Epithelial cell of esophagus (primary cell): ENCODE measurements around the gene CCDC88B.

ENCODE experiments used
- DNase-seq: peaks from one replicate; pipeline ENCODE4 v3.0.0; 2010; ENCODE audit warnings: low read depth
- H3K4me3 ChIP-seq: 2 replicates; pipeline ENCODE4 v1.5.1; 2011; ENCODE audit warnings: mild to moderate bottlenecking, low read length, control low read depth
- TF ChIP-seq, protein P1 (sequence below): IDR thresholded peaks from 2 replicates; pipeline ENCODE4 v1.5.1; 2011; ENCODE audit warnings: low read depth, mild to moderate bottlenecking, low read length, control low read depth, inconsistent platforms; ENCODE audit not compliant: insufficient read depth; ENCODE audit errors: missing control alignments

CCDC88B gene

DNA sequence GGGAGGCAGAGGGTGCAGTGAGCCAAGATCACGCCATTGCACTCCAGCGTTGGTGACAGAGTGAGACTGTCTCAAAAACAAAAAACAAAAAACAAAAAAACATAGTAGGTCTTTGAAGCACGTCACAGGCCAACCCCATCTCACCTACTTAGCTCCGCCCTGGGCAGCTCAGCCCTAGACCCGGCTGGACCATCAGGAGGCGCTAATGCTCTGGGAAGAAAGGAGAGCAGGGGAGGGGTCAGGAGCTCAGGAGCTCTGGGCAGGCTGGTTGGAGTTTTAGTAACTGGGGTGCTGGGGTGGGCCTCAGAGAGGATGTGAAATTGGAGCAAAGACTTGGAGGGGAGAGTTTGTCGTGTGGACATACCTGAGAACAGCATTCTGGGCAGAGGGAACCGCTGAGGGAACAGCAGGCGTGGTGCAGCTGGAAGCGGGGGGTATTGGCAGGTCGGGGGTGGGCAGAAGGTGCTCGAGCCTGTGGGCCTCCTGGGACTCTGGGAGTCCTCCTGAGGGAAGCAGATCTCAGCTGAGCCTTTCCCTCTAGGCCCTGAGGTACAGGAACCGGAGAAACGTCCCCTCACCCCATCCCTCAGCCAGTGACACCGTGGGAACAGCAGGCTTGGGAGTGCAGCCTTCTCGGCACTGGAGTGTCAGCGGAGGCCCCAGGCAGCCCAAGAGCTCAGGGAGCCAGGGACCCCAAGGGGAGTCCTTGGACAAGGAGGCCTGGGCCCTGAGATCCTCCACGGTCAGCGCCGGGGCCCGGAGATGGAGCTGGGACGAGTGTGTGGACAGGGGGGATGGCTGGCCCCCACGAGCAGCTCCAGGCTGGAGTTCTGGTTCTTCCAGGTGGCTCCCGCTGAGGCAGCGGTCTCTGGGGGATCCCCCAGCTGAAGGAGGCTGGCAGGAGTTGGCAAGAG lies 16.8 kb downstream of the CCDC88B start:
- H3K4me3 ChIP-seq: no peak overlapping the region
- TF ChIP-seq, protein P1, sequence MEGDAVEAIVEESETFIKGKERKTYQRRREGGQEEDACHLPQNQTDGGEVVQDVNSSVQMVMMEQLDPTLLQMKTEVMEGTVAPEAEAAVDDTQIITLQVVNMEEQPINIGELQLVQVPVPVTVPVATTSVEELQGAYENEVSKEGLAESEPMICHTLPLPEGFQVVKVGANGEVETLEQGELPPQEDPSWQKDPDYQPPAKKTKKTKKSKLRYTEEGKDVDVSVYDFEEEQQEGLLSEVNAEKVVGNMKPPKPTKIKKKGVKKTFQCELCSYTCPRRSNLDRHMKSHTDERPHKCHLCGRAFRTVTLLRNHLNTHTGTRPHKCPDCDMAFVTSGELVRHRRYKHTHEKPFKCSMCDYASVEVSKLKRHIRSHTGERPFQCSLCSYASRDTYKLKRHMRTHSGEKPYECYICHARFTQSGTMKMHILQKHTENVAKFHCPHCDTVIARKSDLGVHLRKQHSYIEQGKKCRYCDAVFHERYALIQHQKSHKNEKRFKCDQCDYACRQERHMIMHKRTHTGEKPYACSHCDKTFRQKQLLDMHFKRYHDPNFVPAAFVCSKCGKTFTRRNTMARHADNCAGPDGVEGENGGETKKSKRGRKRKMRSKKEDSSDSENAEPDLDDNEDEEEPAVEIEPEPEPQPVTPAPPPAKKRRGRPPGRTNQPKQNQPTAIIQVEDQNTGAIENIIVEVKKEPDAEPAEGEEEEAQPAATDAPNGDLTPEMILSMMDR: peak; percentile 50
- DNase-seq: peak; percentile 61

DNA sequence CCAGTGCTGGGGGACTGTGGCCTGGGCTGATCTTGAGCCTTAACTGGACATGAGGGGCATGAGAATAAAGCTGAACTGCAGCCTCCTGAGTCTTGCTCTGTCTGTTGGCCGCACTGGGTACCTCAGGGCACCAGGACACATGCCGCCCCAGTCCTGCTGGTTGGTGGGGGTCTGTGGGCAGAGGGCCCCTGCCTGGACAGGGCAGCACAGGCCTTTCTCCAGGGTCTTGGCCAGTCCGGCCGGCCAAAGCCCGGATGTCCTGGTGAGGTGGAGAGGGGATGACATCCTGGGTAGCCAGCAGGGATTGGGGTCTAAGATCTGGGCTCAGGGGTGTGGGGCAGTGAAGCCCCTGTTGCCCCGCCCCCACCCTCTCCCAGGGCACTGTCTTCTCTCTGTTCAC lies 17.4 kb downstream of the CCDC88B start:
- no peak overlapping the region for H3K4me3 ChIP-seq
- no peak for DNase-seq
- TF ChIP-seq, protein P1: no peak

DNA sequence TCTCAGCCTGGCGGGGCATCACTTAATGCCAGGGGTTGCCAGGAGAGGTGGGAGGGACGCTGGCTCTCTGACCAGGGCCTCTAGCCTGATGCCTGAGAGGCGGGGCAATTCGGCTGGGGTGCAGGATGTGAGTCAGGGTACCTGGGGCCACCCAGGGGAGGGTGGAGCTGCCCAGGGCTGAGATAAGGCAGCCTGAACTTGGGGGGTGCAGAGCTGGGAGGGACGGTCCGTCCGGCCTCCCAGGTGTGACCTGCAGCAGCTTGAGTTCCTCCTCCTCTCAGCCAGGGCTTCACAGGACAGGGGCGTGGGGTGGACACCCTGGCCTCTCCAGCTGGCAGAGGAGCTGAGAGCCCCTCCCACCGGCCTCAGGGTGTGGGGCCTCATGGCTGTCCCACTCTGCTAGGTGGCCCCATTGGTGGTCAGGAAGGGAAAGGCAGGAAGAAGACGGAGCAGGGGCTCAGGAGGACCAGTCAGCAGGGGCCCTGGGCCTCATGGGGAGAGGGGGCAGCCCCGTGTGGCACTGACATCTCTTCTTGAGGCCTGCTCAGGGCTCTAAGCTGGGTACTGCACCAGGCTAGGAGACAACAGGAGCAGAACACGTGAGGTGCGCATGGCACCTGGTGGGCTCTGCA lies 18.0 kb downstream of the CCDC88B start:
- TF ChIP-seq, protein P1: no peak
- H3K4me3 ChIP-seq: peak overlapping the region; percentile 53
- peak; percentile 85 for DNase-seq

DNA sequence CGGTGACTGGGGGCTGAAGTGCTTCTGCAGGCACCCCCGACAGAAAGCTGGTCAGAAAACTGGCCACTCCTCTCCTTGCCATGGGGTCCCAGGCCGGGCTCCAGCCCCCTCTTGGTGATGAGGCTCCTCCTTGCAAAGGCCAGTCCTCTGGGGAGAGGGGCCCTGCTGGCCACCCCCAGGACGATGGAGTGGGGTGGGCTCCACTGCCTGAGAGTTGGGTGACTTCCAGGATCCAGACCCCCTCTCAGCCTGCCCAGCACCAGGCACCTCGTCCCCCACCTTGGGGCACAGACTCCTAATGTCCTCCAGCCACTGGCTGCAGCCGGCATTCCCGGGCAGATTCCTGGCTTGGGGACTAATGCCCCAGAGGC lies 18.5 kb downstream of the CCDC88B start:
- TF ChIP-seq, protein P1: no peak
- DNase-seq: no peak
- peak overlapping the region; percentile 53 for H3K4me3 ChIP-seq

DNA sequence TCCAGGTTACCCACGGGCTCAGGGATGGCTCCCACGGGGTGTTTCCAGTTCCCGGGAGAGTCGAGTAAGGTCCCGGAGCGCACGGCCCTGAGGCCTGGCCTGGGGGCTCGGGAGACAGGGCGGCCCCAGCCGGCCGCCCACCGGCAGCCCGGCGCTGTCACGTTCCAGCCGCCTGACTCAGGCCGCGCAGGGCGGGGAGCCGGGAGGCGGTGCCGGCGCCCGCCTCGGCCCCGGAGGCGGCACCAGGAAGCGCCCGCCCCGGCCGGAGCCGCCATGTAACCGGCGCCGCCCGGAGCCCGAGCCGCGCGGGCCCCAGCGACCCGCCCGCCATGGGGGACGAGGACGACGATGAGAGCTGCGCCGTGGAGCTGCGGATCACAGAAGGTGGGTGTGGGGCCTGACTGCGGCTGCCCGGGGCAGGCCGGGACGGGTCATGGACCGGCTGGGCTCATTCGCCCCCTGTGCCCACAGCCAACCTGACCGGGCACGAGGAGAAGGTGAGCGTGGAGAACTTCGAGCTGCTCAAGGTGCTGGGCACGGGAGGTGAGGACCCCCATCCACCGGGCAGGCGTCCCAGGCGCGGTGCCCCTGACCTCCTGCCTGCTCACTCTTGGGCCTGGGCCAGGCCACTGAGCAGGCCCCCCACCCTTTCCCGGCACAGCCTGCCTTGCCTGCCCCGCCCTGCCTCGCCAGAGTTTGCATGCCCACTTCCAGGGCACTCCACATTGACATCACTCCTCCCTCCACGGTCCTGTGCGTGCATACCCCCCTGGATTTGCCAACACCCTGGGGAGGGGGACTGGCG lies 19.1 kb downstream of the CCDC88B start, which contains the start of gene RPS6KA4:
TSS of gene RPS6KA4 (plus strand) at position 256 of the 805 bp plus-strand sequence. CDS start at position 330, 74 bp downstream.
- DNase-seq: peak; percentile 82
- peak within 1 kb of the TSS; percentile 83 for H3K4me3 ChIP-seq
- TF ChIP-seq, protein P1: no peak

DNA sequence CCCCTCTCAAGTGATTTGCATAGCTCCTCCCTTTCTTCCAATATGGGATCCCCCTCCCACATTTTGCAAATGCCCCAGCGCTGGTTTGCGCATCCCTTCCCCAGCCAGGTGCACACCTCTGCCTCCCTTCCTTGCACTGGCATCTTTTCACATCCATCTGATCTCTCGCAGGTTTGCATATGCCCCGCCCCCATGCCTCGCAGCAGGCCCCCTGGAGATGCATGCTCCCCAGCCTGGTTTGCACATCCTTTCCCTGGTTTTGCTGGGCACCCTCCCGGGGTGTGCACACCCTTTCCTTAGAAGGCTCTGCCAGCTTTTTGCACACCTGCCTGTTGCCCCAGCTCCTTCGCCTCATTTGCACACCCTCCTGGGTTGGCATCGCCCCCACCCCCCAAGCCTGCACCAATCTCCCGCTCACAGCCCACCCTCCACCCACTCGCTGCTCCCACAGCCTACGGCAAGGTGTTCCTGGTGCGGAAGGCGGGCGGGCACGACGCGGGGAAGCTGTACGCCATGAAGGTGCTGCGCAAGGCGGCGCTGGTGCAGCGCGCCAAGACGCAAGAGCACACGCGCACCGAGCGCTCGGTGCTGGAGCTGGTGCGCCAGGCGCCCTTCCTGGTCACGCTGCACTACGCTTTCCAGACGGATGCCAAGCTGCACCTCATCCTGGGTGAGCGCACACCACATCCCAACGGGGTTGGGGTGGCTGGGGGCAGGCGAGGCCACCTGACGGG lies 19.9 kb downstream of the CCDC88B start:
- DNase-seq: peak; percentile 72
- TF ChIP-seq, protein P1: peak; percentile 28
- peak overlapping the region; percentile 83 for H3K4me3 ChIP-seq
